ENCODE results near the gene TRAF3IP3.

DNA sequence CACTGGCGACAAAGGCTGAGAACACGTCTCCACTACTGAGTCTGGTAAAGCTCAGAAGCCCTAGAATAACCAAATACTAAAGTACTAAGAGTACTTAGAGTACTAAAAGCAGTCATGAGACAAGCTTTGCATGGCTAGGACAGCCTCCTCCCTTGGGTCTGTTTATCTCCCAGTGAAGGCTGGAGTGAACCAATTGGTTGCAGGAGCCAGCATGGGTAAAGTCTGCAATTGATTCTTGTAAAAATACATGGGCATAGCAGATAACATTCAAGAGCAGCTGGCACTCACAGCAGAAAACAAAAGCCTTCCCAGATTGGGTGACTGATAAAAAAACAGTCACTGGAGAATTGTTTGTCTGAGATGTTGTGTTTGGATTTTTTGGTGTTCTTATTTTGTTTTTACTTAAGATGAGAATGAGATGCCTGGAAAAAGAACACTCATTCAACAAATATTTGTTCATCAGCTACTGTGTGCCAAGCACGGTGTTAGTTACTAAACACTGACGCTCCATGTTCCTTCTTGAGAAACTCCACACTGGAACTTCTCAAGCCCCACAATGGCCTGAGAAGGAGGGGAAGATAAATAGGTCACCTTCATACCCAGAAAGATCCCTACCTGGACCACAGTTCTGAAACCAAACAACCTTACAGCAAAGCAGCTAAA lies 46.4 kb downstream of the TRAF3IP3 start:
- TF ChIP-seq, protein P1, sequence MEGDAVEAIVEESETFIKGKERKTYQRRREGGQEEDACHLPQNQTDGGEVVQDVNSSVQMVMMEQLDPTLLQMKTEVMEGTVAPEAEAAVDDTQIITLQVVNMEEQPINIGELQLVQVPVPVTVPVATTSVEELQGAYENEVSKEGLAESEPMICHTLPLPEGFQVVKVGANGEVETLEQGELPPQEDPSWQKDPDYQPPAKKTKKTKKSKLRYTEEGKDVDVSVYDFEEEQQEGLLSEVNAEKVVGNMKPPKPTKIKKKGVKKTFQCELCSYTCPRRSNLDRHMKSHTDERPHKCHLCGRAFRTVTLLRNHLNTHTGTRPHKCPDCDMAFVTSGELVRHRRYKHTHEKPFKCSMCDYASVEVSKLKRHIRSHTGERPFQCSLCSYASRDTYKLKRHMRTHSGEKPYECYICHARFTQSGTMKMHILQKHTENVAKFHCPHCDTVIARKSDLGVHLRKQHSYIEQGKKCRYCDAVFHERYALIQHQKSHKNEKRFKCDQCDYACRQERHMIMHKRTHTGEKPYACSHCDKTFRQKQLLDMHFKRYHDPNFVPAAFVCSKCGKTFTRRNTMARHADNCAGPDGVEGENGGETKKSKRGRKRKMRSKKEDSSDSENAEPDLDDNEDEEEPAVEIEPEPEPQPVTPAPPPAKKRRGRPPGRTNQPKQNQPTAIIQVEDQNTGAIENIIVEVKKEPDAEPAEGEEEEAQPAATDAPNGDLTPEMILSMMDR (conservative IDR thresholded peaks at IDR 0.05 in 1 of 2, IDR thresholded peaks at IDR 0.05 in 1 of 2; ENCODE audit: extremely low read depth in 1 of 2, insufficient read depth in 1 of 2, low read depth in 1 of 2, low read length in 2 of 2): no peak
- no peak for TF ChIP-seq EZH2 (IDR thresholded peaks at IDR 0.05; ENCODE audit: borderline replicate concordance, low read length)

All from mammary epithelial cell (primary cell).